GM12892 (cell line): ENCODE measurements around the gene TTC13.

Source experiments
- POLR2A ChIP-seq: IDR thresholded peaks from 2 replicates; pipeline ENCODE4 v1.6.1; 2011; ENCODE audit warnings: low read depth, low read length, control low read depth
- TAF1 ChIP-seq: IDR thresholded peaks from 2 replicates; pipeline ENCODE4 v1.6.1; 2011; ENCODE audit warnings: low read depth, mild to moderate bottlenecking, control low read depth, low read length, borderline replicate concordance

DNA sequence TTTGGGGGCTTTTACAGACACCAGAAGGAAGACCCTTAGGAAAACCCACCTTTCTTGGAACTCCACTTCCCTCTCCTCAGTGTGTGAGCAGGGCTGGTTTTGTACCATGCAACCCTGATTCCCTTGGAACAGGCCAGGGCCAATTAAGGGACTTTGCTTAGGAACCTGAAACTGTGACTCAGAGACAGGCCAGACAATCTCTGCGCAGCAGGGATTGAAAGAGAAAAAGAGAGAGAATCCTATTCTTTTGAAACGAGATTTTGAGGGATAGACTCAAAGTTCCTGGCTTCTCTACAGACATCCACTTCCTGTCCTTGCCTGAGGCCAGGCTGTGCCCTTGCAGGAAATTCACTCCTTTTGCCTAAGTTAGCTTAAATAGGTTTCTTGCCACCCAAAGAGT lies 87.2 kb downstream of the TTC13 start:
- TF ChIP-seq POLR2A, result no peak
- no peak for TF ChIP-seq TAF1
